ENCODE measurements around the gene RARB.
A peak's percentile ranks its signal among the peaks of the same experiment; 100 is the strongest.

Gene RARB

GRCh38 chr3:25427942-25428788 lies at the start of gene RARB:
Gene RARB (plus strand): TSS chr3:25428263. CDS start chr3:25428732, 469 bp downstream.
- peak; percentile 87 for DNase-seq

- DNase-seq, result no peak
These were observed 49.2 kb upstream of the RARB start for GRCh38 chr3:25378786-25379311.

- DNase-seq, result no peak
These were observed 47.8 kb upstream of the RARB start for GRCh38 chr3:25380222-25380739.

GRCh38 chr3:25381083-25381482 lies 47.0 kb upstream of the RARB start:
- DNase-seq, result no peak

- no peak for DNase-seq
These were observed 43.6 kb upstream of the RARB start for GRCh38 chr3:25384471-25384870.

- DNase-seq, result no peak
These were observed 42.1 kb upstream of the RARB start for GRCh38 chr3:25385807-25386460.

GRCh38 chr3:25386686-25387255 lies 41.3 kb upstream of the RARB start:
- DNase-seq, result no peak

GRCh38 chr3:25390605-25391004 lies 37.5 kb upstream of the RARB start:
- DNase-seq, result no peak

- no peak for DNase-seq
These were observed 31.8 kb upstream of the RARB start for GRCh38 chr3:25396251-25396650.

GRCh38 chr3:25396686-25397085 lies 31.4 kb upstream of the RARB start:
- DNase-seq, result no peak

- DNase-seq, result no peak
These were observed 30.9 kb upstream of the RARB start for GRCh38 chr3:25397150-25397549.

GRCh38 chr3:25400587-25400986 lies 27.5 kb upstream of the RARB start:
- DNase-seq, result no peak

- no peak for DNase-seq
These were observed 24.1 kb upstream of the RARB start for GRCh38 chr3:25403968-25404367.

GRCh38 chr3:25404569-25404968 lies 23.5 kb upstream of the RARB start:
- DNase-seq, result no peak

GRCh38 chr3:25405335-25405734 lies 22.7 kb upstream of the RARB start:
- DNase-seq, result no peak

- DNase-seq, result no peak
These were observed 17.4 kb upstream of the RARB start for GRCh38 chr3:25410703-25411102.

- DNase-seq, result no peak
These were observed 15.8 kb upstream of the RARB start for GRCh38 chr3:25412269-25412668.

- DNase-seq, result no peak
These were observed 11.9 kb upstream of the RARB start for GRCh38 chr3:25416176-25416575.

- DNase-seq, result no peak
These were observed 9.5 kb upstream of the RARB start for GRCh38 chr3:25418596-25418995.

GRCh38 chr3:25419251-25419650 lies 8.8 kb upstream of the RARB start:
- DNase-seq, result no peak

GRCh38 chr3:25420147-25420546 lies 7.9 kb upstream of the RARB start:
- DNase-seq, result no peak

GRCh38 chr3:25420885-25421284 lies 7.2 kb upstream of the RARB start:
- no peak for DNase-seq

- no peak for DNase-seq
These were observed 6.3 kb upstream of the RARB start for GRCh38 chr3:25421747-25422146.
